GM18502 (cell line): Measurements from ENCODE around the gene ACSS1.

ENCODE experiments used
- ATAC-seq: cut with Tn5 transposase; IDR thresholded peaks from one replicate; pipeline ENCODE4 v1.9.1; 2021; ENCODE audit warnings: mild to moderate bottlenecking; ENCODE audit not compliant: unreplicated experiment, poor library complexity

The ACSS1 gene

GRCh38 chr20:25033265-25033923 lies 24.5 kb downstream of the ACSS1 start:
- no peak for ATAC-seq

GRCh38 chr20:25032478-25033264 lies 25.3 kb downstream of the ACSS1 start:
- no peak for ATAC-seq

- ATAC-seq = no peak
These were observed 25.9 kb downstream of the ACSS1 start for GRCh38 chr20:25032065-25032477.

- ATAC-seq = no peak
These were observed 26.7 kb downstream of the ACSS1 start for GRCh38 chr20:25031241-25031640.

GRCh38 chr20:25030649-25031207 lies 27.2 kb downstream of the ACSS1 start:
- ATAC-seq = no peak

- no peak for ATAC-seq
These were observed 27.8 kb downstream of the ACSS1 start for GRCh38 chr20:25030007-25030648.

- ATAC-seq = no peak
These were observed 31.8 kb downstream of the ACSS1 start for GRCh38 chr20:25025986-25026605.

- ATAC-seq = no peak
These were observed 32.7 kb downstream of the ACSS1 start for GRCh38 chr20:25025091-25025861.

- no peak for ATAC-seq
These were observed 33.8 kb downstream of the ACSS1 start for GRCh38 chr20:25024171-25024570.

- no peak for ATAC-seq
These were observed 34.6 kb downstream of the ACSS1 start for GRCh38 chr20:25023356-25023755.

- no peak for ATAC-seq
These were observed 35.3 kb downstream of the ACSS1 start for GRCh38 chr20:25022680-25023079.

- ATAC-seq = no peak
These were observed 36.6 kb downstream of the ACSS1 start for GRCh38 chr20:25021336-25021735.

GRCh38 chr20:25020901-25021301 lies 37.0 kb downstream of the ACSS1 start:
- no peak for ATAC-seq

- no peak for ATAC-seq
These were observed 37.6 kb downstream of the ACSS1 start for GRCh38 chr20:25020345-25020744.

GRCh38 chr20:25019381-25020155 lies 38.4 kb downstream of the ACSS1 start:
- ATAC-seq = no peak

GRCh38 chr20:25018841-25019240 lies 39.1 kb downstream of the ACSS1 start:
- ATAC-seq = no peak

GRCh38 chr20:25018425-25018824 lies 39.5 kb downstream of the ACSS1 start:
- no peak for ATAC-seq

- ATAC-seq = no peak
These were observed 40.6 kb downstream of the ACSS1 start for GRCh38 chr20:25017257-25017803.

GRCh38 chr20:25016471-25016870 lies 41.5 kb downstream of the ACSS1 start:
- ATAC-seq = no peak
